NCI-H2107 treated with DMSO at 0.1 percent for 48 hours (cell line): ENCODE data around the gene UBLCP1.
A peak's percentile ranks its signal among the peaks of the same experiment; 100 is the strongest.

Source experiments
- DNase-seq: peaks from one replicate; lab custom pipeline; 2025; ENCODE audit not compliant: unreplicated experiment; lab: John Stamatoyannopoulos, UW

The UBLCP1 gene

DNA sequence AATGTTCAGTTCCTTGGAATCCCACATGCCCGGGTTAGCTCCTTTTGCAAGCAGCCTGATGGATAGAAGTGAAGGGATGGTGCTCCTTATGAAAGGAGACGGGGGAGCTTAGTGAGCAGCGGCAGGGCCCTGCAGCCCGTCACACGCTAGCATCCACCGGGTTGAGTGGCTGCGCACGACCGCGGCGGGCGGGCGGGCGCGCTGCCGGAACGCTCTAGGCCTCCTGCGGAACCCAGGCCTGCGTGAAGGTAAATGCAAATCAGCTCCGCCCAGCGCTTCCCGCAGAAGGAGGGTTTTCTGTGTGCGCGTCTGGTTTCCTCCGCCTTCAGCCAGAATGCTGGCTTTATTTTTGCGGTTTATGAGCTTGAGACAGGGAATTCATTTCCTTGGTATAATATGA, 47.4 kb downstream of the UBLCP1 start:
- DNase-seq = no peak

DNA sequence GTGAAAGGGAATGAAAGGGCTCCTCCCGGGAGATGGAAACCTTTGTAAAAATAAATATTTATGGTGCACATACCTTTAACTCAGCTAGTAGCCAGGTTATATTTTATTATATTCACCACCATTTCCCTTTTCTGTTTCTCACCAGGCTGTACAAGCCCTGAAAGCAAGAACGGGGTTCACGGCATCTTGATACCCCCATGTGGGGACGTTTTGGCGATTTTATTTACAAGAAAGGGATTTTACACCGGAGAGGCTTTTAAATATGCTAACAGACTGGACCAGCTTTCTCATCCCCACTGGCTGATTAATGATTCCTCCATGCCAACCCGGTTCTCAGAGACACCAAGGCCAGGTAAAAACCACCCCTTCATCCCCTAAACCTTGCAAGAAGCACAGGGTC, 48.0 kb downstream of the UBLCP1 start:
- no peak for DNase-seq

DNA sequence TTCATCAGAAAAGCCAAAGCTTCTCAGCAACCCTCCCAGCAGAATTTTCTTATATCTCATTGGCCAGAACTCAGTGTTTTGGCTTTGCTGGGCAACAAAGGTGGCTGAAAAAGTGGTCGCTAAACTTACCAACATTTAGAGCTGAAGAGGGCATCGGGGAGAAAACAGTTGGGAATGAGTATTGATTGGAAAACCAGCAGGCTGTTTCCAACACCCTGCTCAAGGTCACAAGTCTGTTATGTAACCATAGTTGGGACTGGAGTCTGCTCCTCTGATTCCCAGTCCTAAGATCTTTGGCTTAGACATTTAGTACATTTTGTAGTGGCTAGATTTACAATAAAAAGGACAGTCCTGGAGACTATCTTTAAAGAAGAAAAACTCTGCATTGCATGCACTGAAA, 50.1 kb downstream of the UBLCP1 start:
- DNase-seq = no peak

DNA sequence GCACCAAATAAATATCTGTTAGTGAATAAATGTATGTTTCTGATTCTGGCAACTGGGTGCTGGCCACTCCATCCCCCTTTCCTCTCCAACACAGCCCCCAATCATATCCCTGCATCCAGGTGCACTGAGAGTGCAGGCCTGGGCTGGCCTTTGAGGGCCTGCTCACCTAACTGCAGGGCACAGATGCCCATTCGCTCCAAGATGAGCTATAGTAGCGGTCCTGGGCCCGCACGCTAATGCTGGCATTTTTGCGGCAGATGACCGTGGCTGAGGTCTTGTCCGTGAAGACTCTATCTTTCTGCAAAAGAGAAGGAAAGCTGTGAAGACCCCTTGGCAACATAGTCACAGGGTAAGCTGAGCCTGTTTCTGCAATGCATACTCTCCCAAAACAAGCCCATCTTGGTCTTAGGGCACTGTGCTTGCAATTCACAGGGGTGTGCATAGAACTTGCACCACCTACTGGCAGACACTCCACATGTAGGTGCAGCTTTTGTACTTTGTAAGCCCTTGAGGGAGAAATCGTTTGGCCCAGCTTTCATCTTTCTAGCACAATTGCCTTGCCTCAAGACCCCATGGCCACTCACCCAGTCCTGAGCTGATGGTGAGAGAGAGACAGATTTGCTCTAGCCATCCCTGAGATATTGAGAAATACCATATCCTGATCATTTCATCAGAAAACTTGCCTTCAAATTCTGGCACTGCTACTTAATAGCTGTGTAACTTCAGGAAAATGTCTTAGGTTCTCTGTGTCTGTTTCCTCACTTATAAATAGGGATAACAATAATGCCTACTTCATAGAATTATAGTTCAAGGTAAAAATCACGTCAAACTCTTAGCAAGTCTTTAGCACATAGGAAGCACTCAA, 53.7 kb downstream of the UBLCP1 start:
- peak; percentile 4 for DNase-seq

DNA sequence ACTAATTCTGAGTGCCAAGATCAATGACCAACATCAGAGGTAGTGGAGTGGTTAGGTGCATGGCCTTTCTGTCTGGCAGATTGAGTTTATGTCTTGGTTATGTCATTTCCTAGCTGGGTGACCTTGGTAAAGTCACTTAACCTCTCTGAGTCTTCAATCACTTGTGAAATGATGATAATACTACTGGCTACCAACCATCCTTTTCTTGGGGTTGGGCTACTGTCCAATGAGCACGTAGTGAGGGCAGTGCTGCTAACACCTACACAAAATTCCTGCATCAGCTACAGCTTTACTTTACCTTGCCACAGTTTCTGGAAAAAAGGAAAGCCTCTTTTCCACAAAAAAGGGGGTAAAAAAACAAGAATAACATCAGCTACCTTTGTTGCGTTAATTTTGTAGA, 54.8 kb downstream of the UBLCP1 start:
- DNase-seq = no peak

DNA sequence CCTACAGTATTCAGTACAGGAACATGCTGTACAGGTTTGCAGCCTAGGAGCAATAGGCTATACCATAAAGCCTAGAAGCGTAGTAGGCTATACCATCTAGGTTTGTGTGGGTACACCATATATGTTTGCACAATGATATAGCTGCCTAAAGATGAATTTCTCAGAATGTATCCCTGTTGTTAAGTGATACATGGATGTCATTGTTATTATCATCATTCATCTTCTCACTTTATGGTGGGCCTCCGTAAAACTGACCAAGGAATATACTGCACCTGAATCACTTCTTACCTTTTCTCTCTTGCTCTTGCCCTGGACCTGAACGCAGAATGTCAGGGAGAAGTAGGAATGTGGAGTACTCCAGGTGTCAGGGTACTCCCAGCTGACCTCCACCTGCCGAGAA, 55.4 kb downstream of the UBLCP1 start:
- DNase-seq = no peak

DNA sequence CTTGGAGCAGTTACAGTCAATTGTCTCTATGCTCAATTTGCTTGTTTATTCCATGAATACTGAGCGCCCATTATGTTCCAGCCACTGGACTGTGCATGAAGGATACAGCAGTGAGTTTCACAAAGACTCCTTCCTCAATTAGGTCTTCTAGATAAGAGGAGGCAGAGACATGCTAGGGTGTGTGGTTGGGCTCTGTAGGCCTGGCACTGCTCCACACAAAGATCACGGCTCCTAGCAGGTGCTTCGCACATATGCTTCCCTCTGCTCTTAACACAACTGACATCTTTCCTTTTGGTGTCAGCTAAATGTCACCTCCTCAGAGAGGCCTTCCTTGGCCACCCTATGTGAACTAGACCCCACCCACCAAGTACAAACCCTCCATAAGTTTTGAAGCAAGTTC, 56.3 kb downstream of the UBLCP1 start:
- DNase-seq = no peak

DNA sequence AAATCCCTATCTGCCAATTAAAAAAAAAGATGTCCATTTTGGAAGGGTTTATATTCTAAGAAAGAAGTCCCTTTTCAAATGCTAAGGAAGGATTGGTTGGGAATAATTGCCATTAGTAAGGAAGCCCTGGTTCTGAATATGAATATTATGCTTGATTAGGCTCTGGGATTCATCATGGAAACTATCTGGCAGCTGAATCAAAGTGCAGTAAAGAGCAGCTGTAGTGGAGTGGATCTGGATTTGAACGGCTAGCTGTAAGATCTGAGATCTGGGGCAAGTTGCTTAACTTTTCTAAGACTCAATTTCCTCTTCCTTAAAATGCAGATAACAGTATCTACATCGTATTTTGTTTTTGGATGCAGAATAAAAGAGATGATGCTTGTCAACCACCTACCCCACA, 56.7 kb downstream of the UBLCP1 start:
- no peak for DNase-seq

DNA sequence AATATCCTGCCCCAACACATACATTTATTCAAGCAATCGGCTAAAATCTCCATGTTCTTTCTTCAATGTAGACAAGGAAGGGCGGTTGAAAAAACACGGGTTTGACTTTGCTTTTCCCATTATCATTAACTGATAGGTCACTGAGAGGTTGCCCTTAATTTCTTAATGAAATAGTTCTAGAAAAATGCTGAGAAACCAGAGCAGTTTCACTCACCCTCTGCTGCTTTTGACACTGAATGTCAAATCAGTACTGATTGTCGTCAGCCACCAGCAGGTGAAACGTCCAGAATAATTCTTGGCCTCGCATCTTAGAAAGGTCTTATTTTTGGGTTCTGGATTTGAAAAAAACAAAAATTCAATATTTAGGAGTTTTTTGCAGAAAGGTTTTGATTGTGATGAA, 59.1 kb downstream of the UBLCP1 start:
- no peak for DNase-seq

DNA sequence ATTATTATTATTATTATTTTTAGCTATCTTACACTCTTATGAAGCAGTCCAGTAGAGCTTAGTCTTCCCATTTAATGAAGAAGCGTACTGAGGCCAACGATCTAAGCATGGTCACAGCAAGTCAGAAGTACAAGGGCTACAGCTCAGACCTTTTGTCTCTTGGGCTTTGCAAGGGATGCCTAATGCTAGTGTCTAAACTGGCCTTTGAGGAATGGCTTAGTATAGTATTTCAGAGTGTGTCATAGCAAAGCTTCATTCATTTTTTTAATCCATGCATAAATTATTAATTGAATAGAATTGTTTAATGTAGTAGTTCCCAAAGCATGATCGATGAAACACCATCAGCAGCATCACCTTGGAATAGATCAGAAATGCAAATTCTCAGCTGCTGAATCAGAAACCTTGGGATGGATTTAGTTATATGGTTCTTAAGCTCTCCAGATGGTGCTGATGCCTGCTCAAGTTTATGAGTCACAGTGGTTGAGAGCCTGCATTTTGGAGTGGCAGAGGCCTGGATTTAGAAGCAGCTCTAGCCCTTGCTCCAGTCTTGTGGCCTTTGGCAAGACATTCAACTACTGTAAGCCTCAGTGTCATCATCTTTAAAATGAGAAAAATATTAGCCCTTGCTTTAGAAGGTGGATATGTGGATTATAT, 61.1 kb downstream of the UBLCP1 start:
- no peak for DNase-seq

DNA sequence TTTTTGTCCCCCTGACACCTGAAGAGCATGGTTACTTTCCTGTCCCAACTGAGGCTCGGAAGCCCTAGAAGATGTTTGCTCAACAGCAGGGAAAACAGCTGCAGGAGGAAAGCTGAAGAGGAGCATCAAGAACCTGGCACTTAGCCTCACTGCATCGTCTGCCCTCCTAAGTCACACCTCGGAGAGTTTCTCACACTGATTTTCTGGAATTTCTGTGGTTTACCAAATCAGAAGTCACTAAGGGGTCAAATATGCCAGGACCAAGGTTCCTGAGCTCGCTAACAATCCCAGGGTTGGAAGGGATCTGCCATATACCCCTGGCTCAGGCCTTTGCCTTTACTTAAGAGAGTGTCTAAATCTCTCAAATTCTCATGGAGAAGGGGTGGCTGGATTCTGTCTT, 61.9 kb downstream of the UBLCP1 start:
- no peak for DNase-seq

DNA sequence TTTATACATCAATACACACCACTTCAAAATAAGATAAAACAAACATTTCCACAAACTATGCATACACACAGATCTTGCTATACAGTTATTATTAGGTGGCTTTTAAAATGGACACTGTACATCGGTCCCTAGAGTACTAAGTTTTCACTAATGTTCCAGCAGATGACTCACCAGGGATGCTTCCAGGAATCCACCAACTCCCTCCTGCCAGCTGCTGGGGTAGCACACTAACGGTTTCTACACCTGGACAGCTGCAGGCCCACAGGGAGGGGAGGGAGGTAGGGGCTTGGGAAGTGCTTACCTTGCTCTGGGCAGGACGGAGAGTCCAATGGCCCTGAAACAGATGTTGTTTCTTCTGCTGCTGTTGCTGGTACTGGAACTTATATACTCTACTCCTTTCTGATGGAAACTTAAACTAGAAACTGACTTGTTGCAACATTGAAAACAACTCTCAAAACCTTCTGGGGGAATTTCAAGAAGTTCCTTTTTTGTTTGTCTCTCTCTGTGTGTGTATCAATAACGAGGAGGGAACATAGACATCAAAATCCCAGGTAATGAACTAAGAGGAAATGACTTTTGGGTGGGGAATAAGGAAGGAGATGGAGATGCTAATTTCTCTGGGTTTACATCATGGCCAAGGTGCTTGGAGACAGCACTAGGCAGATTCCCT, 67.2 kb downstream of the UBLCP1 start, which contains the start of gene IL12B:
Gene IL12B (minus strand): TSS at position 357 of the 670 bp plus-strand sequence. CDS start 3,705 bp downstream, outside the sequence.
- DNase-seq = no peak

DNA sequence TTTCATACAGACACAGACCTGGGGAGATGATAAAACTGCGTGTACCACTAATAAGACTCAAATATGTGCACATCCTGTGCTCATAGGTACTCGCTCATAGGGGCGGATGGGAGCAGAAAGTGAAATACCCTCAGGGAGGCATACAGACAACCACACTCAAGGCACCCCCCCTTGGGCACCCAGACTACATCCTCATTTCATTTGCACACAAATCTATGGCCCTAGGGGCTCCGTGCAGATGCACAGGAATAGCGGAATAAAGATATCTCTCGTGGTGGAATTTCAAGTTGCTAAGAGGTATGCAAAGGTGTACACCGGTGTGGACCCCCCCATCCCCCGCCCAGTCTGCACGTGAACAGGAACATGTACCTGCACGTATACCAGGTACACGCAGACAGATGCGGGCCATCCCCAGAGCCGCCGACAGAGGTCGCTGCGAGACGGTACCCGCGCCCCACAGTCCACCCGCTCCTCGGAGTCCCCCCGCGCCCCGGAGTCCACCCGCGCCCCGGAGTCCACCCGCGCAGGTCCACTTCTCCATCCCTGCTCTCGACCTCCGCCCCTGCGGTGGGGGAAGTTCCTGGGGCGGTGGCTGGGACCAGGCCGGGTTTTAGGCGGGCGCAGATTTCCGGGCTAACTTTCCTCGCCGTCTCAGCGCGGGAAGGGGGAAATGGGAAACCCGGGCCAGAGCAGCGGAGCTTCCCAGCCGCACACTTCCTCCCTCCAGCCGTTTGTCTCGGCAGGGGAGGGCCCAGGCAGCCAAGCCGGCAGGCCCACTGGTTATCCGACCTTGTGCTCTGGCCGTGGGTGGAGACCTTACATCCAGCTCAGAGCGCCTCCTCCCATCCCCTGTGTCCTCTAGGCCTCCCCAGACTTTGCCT, 68.2 kb downstream of the UBLCP1 start:
- DNase-seq = no peak

DNA sequence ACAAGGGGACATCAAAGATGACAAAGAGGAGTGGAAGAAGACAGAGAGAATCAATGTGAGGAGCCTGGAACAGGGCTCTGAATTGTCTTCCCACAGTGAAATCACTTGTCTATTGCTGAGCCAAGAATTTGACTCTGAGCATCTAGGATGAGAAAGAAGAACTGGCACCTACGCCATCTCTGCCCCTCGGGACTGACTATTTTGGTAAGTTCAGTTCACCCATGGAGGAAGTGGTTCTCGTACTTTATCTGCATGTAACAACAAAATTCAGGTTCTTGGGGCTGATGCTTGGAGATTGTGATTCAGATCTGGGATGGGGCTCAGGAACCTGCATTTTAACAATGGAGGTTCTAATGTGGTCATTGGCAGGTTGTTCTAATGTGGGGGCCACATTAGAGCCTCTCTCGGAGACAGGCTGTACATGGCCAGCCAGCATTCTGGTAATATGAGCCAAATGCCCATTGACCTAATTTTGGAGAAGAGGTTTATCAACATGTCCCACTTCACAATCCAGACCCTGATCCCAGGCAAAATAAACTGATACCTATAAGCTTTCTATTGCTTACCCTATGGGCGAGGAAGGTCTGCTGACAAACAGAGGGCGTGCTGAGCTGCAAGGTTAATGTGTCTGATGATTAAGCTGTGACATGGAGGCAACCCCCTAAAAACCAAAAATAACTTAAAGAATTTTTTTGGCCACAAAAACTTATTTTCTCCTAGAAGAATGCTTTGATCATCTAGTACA, 69.9 kb downstream of the UBLCP1 start:
- no peak for DNase-seq

DNA sequence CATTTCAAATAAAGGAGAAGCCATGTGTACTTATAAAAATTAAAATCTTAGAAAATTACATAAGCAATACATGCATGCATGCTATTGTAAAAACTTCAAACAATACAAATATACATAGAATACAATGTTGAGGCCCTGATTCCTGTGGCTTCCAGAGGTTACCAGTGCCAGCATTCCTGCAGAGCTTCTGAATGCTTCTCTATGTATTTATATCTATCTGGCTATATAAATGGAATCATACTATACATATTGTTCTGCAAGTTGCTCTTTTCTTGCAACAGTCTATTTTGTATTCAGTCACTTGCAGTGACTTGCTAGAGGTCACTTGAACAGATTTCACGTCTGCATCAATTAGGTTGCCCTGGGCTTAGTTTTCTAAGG, 70.4 kb downstream of the UBLCP1 start:
- DNase-seq = no peak
